K562 (cell line): ENCODE measurements around the gene C22orf39. TPM values are rescaled to one million over a fixed set of nuclear protein-coding genes. Genes with fewer than 3 reads are reported as not detected.

Experiments used
- ATAC-seq: fragments of 200-7000 bp; cut with Tn5 transposase; 3 replicates; pipeline ENCODE4 v1.9.1; 2020; ENCODE audit warnings: moderate library complexity
- BruUV-seq: library from RNA; stranded (reverse); fragments of 400-500 nt; replicated peaks from 2 replicates; lab custom pipeline; 2021; lab: Mats Ljungman, UMichigan
- CTCF ChIA-PET: fragments of 300-600 bp; formaldehyde crosslinking; extraction: SDS; loops from one replicate; lab custom pipeline; 2021; ENCODE audit warnings: low intra/inter-chr PET ratio; lab: Yijun Ruan, JAX
- POLR2A ChIA-PET: fragments of 300-600, 350-650 bp; sonication (Branson Sonifier 250); formaldehyde crosslinking; extraction: SDS; loops from one replicate; lab custom pipeline; 2021; ENCODE audit warnings: antibody characterized with exemption, inconsistent platforms; lab: Yijun Ruan, JAX
- DNase-seq, 4 experiments: peaks; one replicate each; pipeline versions ENCODE4 v3.0.0 to v3.0.0-alpha.2; 2011 to 2018; ENCODE audit warnings: low spot score in 3 of 4, mixed read lengths in 3 of 4; ENCODE audit errors: extremely low read depth in 1 of 4
- FAIRE-seq: peaks from 2 replicates; lab custom pipeline; 2011; peaks lifted over from hg19 to GRCh38; lab: Jason Lieb, UNC
- H2AFZ ChIP-seq: 2 replicates; pipeline ENCODE4 v1.6.0; 2011; ENCODE audit warnings: low read depth, low read length, control low read depth, inconsistent platforms
- H3K27ac ChIP-seq: fragments of 200-600 bp; 3 replicates; pipeline ENCODE4 v1.8.0; 2011; ENCODE audit warnings: low read depth, mild to moderate bottlenecking, control low read depth, inconsistent platforms, low read length, moderate library complexity, mixed read lengths; ENCODE audit errors: extremely low read depth
- H3K27me3 ChIP-seq, 2 experiments: fragments of 300-600 bp in 1 of 2; 2 replicates in 1 of 2; 3 replicates in 1 of 2; pipeline versions ENCODE4 v1.6.0 to v1.8.0; 2011; ENCODE audit warnings: inconsistent platforms in 2 of 2, low read length in 2 of 2, mild to moderate bottlenecking in 1 of 2, mixed read lengths in 1 of 2, moderate library complexity in 1 of 2; ENCODE audit not compliant: control insufficient read depth in 2 of 2, insufficient read depth in 2 of 2
- H3K36me3 ChIP-seq: fragments of 300-600 bp; 3 replicates; pipeline ENCODE4 v1.8.0; 2011; ENCODE audit warnings: mild to moderate bottlenecking, low read length, inconsistent platforms; ENCODE audit not compliant: control insufficient read depth, insufficient read depth
- H3K4me1 ChIP-seq, 2 experiments: fragments of 200-600 bp in 1 of 2; replicated peaks in 1 of 2; 2 replicates in 1 of 2; 3 replicates in 1 of 2; pipeline versions ENCODE4 v1.5.1 to v1.8.0; 2011; ENCODE audit warnings: inconsistent platforms in 2 of 2, low read length in 2 of 2, mild to moderate bottlenecking in 1 of 2, mixed read lengths in 1 of 2, moderate library complexity in 1 of 2; ENCODE audit not compliant: control insufficient read depth in 2 of 2, insufficient read depth in 2 of 2
- H3K4me2 ChIP-seq: 2 replicates; pipeline ENCODE4 v1.6.1; 2011; ENCODE audit warnings: low read length, control low read depth, inconsistent platforms, mixed read lengths; ENCODE audit not compliant: insufficient read depth
- H3K4me3 ChIP-seq: fragments of 200-600 bp; sonication (generic), shearing (Covaris generic); 2 replicates; pipeline ENCODE4 v1.5.1; 2016; ENCODE audit warnings: control low read depth, inconsistent platforms
- H3K79me2 ChIP-seq: fragments of 200-600 bp; 3 replicates; pipeline ENCODE4 v1.8.0; 2011; ENCODE audit warnings: low read length, inconsistent platforms; ENCODE audit not compliant: control insufficient read depth, insufficient read depth
- H3K9ac ChIP-seq, 2 experiments: 2 replicates each; pipeline versions ENCODE4 v1.6.0 to v1.6.1; 2011; ENCODE audit warnings: low read depth in 2 of 2, low read length in 2 of 2, control low read depth in 1 of 2, inconsistent platforms in 1 of 2, mild to moderate bottlenecking in 1 of 2, mixed read lengths in 1 of 2; ENCODE audit not compliant: insufficient read depth in 1 of 2
- H3K9me1 ChIP-seq: one replicate; pipeline ENCODE4 v1.6.0; 2011; ENCODE audit warnings: inconsistent platforms, mild to moderate bottlenecking, low read length, moderate library complexity; ENCODE audit not compliant: control insufficient read depth, insufficient read depth
- H3K9me3 ChIP-seq: replicated peaks from 2 replicates; pipeline ENCODE4 v1.5.1; 2011; ENCODE audit warnings: low read depth, low read length, inconsistent platforms; ENCODE audit not compliant: control insufficient read depth, insufficient read depth
- H4K20me1 ChIP-seq: replicated peaks from 2 replicates; pipeline ENCODE4 v1.6.1; 2011; ENCODE audit warnings: low read length, inconsistent platforms, mixed read lengths; ENCODE audit not compliant: control insufficient read depth, insufficient read depth
- CBX1 ChIP-seq: sonication (generic); IDR thresholded peaks from 2 replicates; pipeline ENCODE4 v1.6.1; 2016; ENCODE audit warnings: antibody characterized with exemption, low read depth, mild to moderate bottlenecking
- CREB5 ChIP-seq: fragments of 250-450 bp; sonication (Bioruptor Pico); IDR thresholded peaks from 2 replicates; pipeline ENCODE4 v1.5.0; 2020; ENCODE audit warnings: mild to moderate bottlenecking
- ELF1 ChIP-seq: fragments of 200-800 bp; sonication (Bioruptor generic); IDR thresholded peaks from 2 replicates; pipeline ENCODE4 v1.6.1; 2016; ENCODE audit warnings: missing genetic modification characterization, missing compliant biosample characterization
- EP400 ChIP-seq: fragments of 450-650 bp; IDR thresholded peaks from 2 replicates; pipeline ENCODE4 v1.6.1; 2017; ENCODE audit warnings: antibody characterized with exemption, mild to moderate bottlenecking, moderate library complexity
- HOXB6 ChIP-seq: fragments of 250-450 bp; sonication (Bioruptor Pico); IDR thresholded peaks from 2 replicates; pipeline ENCODE4 v1.5.1; 2022; ENCODE audit warnings: mild to moderate bottlenecking, borderline replicate concordance
- POLR2G ChIP-seq: fragments of 200-400 bp; formaldehyde crosslinking; IDR thresholded peaks from 2 replicates; pipeline ENCODE4 v1.6.1; 2017; ENCODE audit warnings: low read depth, mild to moderate bottlenecking, antibody characterized with exemption, low read length, moderate library complexity
- POLR2H ChIP-seq: IDR thresholded peaks from 2 replicates; pipeline ENCODE4 v1.6.1; 2016; ENCODE audit warnings: missing genetic modification characterization, low read depth, mild to moderate bottlenecking, control low read depth, missing compliant biosample characterization, moderate library complexity
- SUPT5H ChIP-seq: fragments of 450-650 bp; IDR thresholded peaks from 2 replicates; pipeline ENCODE4 v1.6.1; 2016
- ZNF253 ChIP-seq: fragments of 250-450 bp; sonication (Bioruptor Pico); conservative IDR thresholded peaks from 2 replicates; pipeline ENCODE4 v1.6.1; 2021; ENCODE audit warnings: mild to moderate bottlenecking
- ZNF75A ChIP-seq: fragments of 450-650 bp; formaldehyde crosslinking; IDR thresholded peaks from 2 replicates; pipeline ENCODE4 v1.4.0; 2020; ENCODE audit warnings: mild to moderate bottlenecking
- WGBS: fragments of 100-300 bp; shearing (Covaris generic); methylation state at CpG from one replicate; pipeline ENCODE4 v1.1.6; 2016; ENCODE audit warnings: low coverage, mixed read lengths; ENCODE audit not compliant: insufficient coverage; ENCODE audit errors: missing lambda C conversion rate; 5-methylcytosine and 5-hydroxymethylcytosine counted together
- in situ Hi-C: fragments of 300-500 bp; cut with MboI; formaldehyde crosslinking; loops from 4 replicates; pipeline ENCODE4 v1.15.0; 2018; ENCODE audit warnings: inconsistent platforms, mixed read lengths
- intact Hi-C: fragments of 100-400 bp; cut with micrococcal nuclease; formaldehyde crosslinking; loops from 2 replicates; pipeline ENCODE4 v1.14.2; 2022
- polyA plus RNA-seq, 8 experiments: library from polyadenylated mRNA; depleted of rRNA in 4 of 8; stranded (reverse) in 5 of 8; unstranded in 3 of 8; fragments of >200 nt; fragmentation: Nextera tagmentation in 2 of 8; fragmentation: Illumina TruSeq in 1 of 8; extraction: Ambion mirVana in 2 of 8; extraction: Trizol in 1 of 8; gene quantifications; 2 replicates each; pipeline versions ENCODE4 v1.2.1 to v1.2.3, GENCODE V29; 2011 to 2014; ENCODE audit warnings: inconsistent platforms in 1 of 8, missing spikeins in 1 of 8
- total RNA-seq, 7 experiments: library from RNA; depleted of rRNA in 6 of 7; stranded (reverse); fragments of >200 nt in 6 of 7; fragmentation: Illumina TruSeq in 2 of 7; extraction: Trizol in 2 of 7; gene quantifications; 2 replicates each; pipeline versions ENCODE4 v1.2.1 to v1.2.3, GENCODE V29; 2011 to 2021; ENCODE audit warnings: low replicate concordance in 1 of 7
- TF ChIP-seq, protein P1 (sequence below): fragments of 250-450 bp; sonication (Bioruptor Pico); IDR thresholded peaks from 2 replicates; pipeline ENCODE4 v1.5.0; 2021; ENCODE audit warnings: mild to moderate bottlenecking, borderline replicate concordance

Gene C22orf39
- total and polyA plus RNA-seq, 9 of the 15 experiments (the other 6 are each of a cell fraction or from before 2014, with no cell fraction given): 20.4 to 139 (median 66.8) TPM

- TF ChIP-seq POLR2G (no peak), ZNF75A (CRISPR knock-in tag) (no peak), CBX1 (no peak), SUPT5H (peak; percentile 46; the same call in 1 of the 2 replicates)
- TF ChIP-seq, protein P1, sequence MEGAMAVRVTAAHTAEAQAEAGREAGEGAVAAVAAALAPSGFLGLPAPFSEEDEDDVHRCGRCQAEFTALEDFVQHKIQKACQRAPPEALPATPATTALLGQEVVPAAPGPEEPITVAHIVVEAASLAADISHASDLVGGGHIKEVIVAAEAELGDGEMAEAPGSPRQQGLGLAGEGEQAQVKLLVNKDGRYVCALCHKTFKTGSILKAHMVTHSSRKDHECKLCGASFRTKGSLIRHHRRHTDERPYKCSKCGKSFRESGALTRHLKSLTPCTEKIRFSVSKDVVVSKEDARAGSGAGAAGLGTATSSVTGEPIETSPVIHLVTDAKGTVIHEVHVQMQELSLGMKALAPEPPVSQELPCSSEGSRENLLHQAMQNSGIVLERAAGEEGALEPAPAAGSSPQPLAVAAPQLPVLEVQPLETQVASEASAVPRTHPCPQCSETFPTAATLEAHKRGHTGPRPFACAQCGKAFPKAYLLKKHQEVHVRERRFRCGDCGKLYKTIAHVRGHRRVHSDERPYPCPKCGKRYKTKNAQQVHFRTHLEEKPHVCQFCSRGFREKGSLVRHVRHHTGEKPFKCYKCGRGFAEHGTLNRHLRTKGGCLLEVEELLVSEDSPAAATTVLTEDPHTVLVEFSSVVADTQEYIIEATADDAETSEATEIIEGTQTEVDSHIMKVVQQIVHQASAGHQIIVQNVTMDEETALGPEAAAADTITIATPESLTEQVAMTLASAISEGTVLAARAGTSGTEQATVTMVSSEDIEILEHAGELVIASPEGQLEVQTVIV (CRISPR knock-in tag): peak; percentile 68; the same call in 1 of the 2 replicates
Observed at GRCh38 chr22:19463008-19463407, 15.5 kb upstream of the C22orf39 start (continued).

- no peak overlapping the region for H3K27ac ChIP-seq
- H3K4me3 ChIP-seq: no peak overlapping the region
- no peak overlapping the region for H3K4me2 ChIP-seq
- BruUV-seq: no TSS peak
- no peak overlapping the region for H2AFZ ChIP-seq
- CTCF ChIA-PET: no interaction called here
- no peaks in the 10 kb centered on the region for H3K79me2 ChIP-seq
- no peak overlapping the region for H3K9ac ChIP-seq
- in situ Hi-C loops (no loop called here), intact Hi-C loops (no loop called here)
- FAIRE-seq (no peak), DNase-seq (no peak), ATAC-seq (no peak)
- WGBS: 87% methylated on average over 1 of the region's 1 CpG
- H3K9me1 ChIP-seq: no peaks in the 10 kb centered on the region
- no peaks in the 10 kb centered on the region for H3K9me3 ChIP-seq
- 0 out of 2 replicates have a peak, but pooled peaks cover 3% of the 10 kb centered on the region for H4K20me1 ChIP-seq
- H3K4me1 ChIP-seq: no peaks in the 10 kb centered on the region
- TF ChIP-seq HOXB6 (CRISPR knock-in tag) (0 out of 2 replicates have a peak, but pooled peaks have one; percentile 51), SUPT5H (0 out of 2 replicates have a peak, but pooled peaks have one; percentile 3), ZNF253 (CRISPR knock-in tag) (0 out of 2 replicates have a peak, but pooled peaks have one; percentile 66), ELF1 (tag) (no peak), EP400 (no peak), POLR2H (tag) (peak; percentile 58), CREB5 (no peak)
- H3K27me3 ChIP-seq: no peaks in the 10 kb centered on the region
- H3K36me3 ChIP-seq: peaks cover 96% of the 10 kb centered on the region
- POLR2A ChIA-PET: interaction anchor here (0.7 to 13.6 kb wide), 8 partner anchors 8 to 284 kb away, joined by 3 to 148 read pairs (median 26); partner anchors contain the start of genes C22orf39, CDC45, SLC25A1 and UFD1
Observed at GRCh38 chr22:19461506-19461905, 14.0 kb upstream of the C22orf39 start.
